Cardiac muscle cell (in vitro differentiated cells and primary cell): ENCODE results near the gene TRIM15. TPM values are rescaled to one million over a fixed set of nuclear protein-coding genes. Genes with fewer than 3 reads are reported as not detected.

Experiments used
- DNase-seq, 2 donors: peaks; one replicate each; pipeline versions ENCODE4 v3.0.0 to v3.0.0-alpha.2; 2010 to 2017; ENCODE audit warnings: low read depth in 1 of 2, low spot score in 1 of 2
- H3K27ac ChIP-seq: fragments of 200-600 bp; sonication (generic); 2 replicates; pipeline ENCODE4 v1.5.1; 2016
- H3K27me3 ChIP-seq: fragments of 200-600 bp; sonication (generic); 2 replicates; pipeline ENCODE4 v1.6.0; 2016; ENCODE audit warnings: control low read depth
- H3K36me3 ChIP-seq: fragments of 200-600 bp; sonication (generic); 2 replicates; pipeline ENCODE4 v1.5.1; 2016; ENCODE audit warnings: control low read depth
- H3K4me1 ChIP-seq: fragments of 200-600 bp; sonication (generic); 2 replicates; pipeline ENCODE4 v1.8.1; 2017; ENCODE audit warnings: low read depth, mild to moderate bottlenecking, mixed run types
- H3K4me3 ChIP-seq: fragments of 200-600 bp; sonication (generic); 2 replicates; pipeline ENCODE4 v1.5.1; 2016; ENCODE audit warnings: mild to moderate bottlenecking
- H3K9me3 ChIP-seq: fragments of 200-600 bp; sonication (generic); 2 replicates; pipeline ENCODE4 v1.5.1; 2017; ENCODE audit warnings: low read depth, mild to moderate bottlenecking, control low read depth
- polyA plus RNA-seq: library from polyadenylated mRNA; unstranded; fragments of >200 nt; fragmentation: Nextera tagmentation; extraction: Ambion mirVana; gene quantifications from 2 replicates; pipeline ENCODE4 v1.2.1, GENCODE V29; 2016
- total RNA-seq: library from RNA; depleted of rRNA; stranded (reverse); fragments of >200 nt; gene quantifications from 2 replicates; pipeline ENCODE4 v1.2.3, GENCODE V29; 2016
- TF ChIP-seq, protein P1 (sequence below): IDR thresholded peaks from 2 replicates; pipeline ENCODE4 v1.5.1; 2012; ENCODE audit warnings: low read depth, mild to moderate bottlenecking, low read length

Gene TRIM15
- total and polyA plus RNA-seq, 2 experiments from 2014 or later = not detected

DNA sequence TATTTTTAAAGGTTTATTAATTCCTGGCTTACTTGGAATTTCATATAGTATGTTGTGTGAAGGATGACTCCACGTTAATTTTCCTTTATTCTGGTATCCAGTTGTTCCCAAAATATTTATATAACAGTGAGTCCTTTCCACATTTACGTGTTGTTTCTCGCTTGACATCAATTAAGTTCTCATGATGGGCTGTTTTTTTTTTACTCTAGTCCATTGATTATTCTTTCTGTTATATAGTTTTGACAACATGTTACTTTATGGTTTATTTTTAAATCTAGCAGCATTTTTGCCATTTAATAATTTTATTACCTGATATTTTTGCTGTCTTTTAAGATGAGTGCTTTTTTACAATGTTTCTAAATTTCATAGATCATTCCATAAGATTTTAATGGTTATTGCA is 20.7 kb upstream of the TRIM15 start:
- no peak overlapping the region for H3K27ac ChIP-seq
- H3K4me1 ChIP-seq = no peaks in the 10 kb centered on the region
- no peak overlapping the region for H3K4me3 ChIP-seq
- H3K36me3 ChIP-seq = no peaks in the 10 kb centered on the region
- no peak for DNase-seq
- H3K9me3 ChIP-seq = no peaks in the 10 kb centered on the region
- peaks cover 32% of the 10 kb centered on the region for H3K27me3 ChIP-seq
- TF ChIP-seq, protein P1, sequence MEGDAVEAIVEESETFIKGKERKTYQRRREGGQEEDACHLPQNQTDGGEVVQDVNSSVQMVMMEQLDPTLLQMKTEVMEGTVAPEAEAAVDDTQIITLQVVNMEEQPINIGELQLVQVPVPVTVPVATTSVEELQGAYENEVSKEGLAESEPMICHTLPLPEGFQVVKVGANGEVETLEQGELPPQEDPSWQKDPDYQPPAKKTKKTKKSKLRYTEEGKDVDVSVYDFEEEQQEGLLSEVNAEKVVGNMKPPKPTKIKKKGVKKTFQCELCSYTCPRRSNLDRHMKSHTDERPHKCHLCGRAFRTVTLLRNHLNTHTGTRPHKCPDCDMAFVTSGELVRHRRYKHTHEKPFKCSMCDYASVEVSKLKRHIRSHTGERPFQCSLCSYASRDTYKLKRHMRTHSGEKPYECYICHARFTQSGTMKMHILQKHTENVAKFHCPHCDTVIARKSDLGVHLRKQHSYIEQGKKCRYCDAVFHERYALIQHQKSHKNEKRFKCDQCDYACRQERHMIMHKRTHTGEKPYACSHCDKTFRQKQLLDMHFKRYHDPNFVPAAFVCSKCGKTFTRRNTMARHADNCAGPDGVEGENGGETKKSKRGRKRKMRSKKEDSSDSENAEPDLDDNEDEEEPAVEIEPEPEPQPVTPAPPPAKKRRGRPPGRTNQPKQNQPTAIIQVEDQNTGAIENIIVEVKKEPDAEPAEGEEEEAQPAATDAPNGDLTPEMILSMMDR = no peak

DNA sequence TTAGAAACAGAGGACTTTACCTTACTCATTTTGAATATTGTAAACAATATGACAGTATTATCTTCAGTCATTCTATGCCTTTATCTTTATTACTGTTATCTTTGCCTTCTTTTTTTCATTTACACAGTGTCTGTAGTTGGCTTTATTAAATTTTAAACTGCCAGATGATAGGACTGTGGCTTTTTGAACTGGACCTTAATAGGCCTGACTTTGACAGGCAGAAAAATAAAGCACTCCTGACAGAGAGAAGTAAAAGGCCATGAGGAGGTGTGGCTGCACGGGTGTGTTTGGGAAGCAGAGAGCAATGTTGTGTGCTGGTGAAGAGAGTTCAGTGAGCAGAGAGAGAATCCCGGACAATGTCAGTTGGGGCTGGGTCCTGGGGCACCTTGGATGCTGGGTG is 19.6 kb upstream of the TRIM15 start:
- Histone ChIP-seq H3K36me3 (no peaks in the 10 kb centered on the region), H3K9me3 (no peaks in the 10 kb centered on the region), H3K4me3 (no peak overlapping the region), H3K27ac (no peak overlapping the region), H3K27me3 (peaks cover 22% of the 10 kb centered on the region), H3K4me1 (no peaks in the 10 kb centered on the region)
- TF ChIP-seq, protein P1 = no peak
- no peak for DNase-seq

DNA sequence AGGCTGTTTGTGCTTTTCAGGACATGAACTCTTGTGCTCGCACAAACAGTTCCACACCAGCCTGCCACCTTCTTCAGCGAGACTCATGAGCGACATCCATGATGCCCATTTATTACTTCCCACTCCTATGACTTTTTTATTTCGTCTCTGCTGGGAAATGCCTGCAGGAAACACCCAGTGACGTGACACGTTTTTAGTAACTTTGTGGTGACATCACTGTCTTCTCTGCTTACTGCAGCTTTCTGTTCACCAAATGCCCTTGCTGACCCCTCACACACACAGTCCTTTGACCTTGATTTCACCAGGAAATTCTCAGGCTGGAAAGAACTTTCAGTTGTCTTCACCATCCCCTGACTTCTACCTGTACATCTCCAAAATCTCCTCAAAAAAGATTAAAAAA is 18.5 kb upstream of the TRIM15 start:
- Histone ChIP-seq H3K9me3 (no peaks in the 10 kb centered on the region), H3K4me3 (no peak overlapping the region), H3K27ac (no peak overlapping the region), H3K36me3 (no peaks in the 10 kb centered on the region), H3K27me3 (peaks cover 18% of the 10 kb centered on the region), H3K4me1 (no peaks in the 10 kb centered on the region)
- TF ChIP-seq, protein P1 = no peak
- DNase-seq = no peak

DNA sequence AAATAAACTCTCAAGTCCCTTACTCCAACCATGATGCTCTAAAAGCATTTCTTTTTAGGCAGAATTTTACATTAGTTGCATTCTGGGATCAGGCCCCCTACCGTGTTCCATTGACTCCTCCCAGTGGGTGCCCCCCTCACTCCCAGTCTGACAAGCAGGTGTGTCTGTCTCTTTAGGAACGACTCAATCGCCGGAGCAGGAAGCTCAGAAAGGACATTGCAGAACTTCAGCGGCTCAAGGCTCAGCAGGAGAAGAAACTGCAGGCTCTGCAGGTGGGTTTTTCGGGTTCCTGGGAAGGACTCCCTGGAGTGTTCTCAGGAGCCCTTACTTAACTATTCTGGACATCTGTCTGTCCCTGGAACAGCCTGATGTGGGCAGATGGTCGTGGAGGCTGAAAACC is 17.5 kb upstream of the TRIM15 start:
- DNase-seq = no peak

DNA sequence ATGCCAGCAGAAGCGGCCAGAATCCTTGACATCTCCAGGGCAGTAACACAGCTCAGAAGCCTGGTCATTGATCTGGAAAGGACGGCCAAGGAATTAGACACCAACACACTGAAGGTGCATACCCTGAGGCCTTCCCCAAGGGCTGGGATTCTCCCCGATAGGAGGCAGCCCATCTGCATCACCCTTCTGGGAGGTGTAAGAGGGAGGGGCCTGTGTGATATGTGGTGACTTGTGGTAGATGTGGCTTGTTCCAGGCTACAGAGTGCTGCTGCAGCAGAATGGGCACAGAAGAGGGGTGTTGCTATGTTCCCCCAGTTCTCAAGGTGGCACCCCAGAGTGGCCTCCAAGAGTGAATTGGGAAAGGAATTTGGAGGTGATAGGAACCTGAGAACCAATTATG is 16.2 kb upstream of the TRIM15 start:
- H3K27ac ChIP-seq = no peak overlapping the region
- no peaks in the 10 kb centered on the region for H3K9me3 ChIP-seq
- no peak overlapping the region for H3K4me3 ChIP-seq
- H3K36me3 ChIP-seq = no peaks in the 10 kb centered on the region
- H3K27me3 ChIP-seq = peaks cover 20% of the 10 kb centered on the region
- TF ChIP-seq, protein P1 = no peak
- DNase-seq = no peak
- H3K4me1 ChIP-seq = no peaks in the 10 kb centered on the region

More for the DNA sequence above, 17.5 kb upstream of the TRIM15 start:
- Histone ChIP-seq H3K9me3 (no peaks in the 10 kb centered on the region), H3K27ac (no peak overlapping the region), H3K36me3 (no peaks in the 10 kb centered on the region), H3K4me3 (no peak overlapping the region), H3K4me1 (no peaks in the 10 kb centered on the region), H3K27me3 (peaks cover 23% of the 10 kb centered on the region)
- TF ChIP-seq, protein P1 = no peak

DNA sequence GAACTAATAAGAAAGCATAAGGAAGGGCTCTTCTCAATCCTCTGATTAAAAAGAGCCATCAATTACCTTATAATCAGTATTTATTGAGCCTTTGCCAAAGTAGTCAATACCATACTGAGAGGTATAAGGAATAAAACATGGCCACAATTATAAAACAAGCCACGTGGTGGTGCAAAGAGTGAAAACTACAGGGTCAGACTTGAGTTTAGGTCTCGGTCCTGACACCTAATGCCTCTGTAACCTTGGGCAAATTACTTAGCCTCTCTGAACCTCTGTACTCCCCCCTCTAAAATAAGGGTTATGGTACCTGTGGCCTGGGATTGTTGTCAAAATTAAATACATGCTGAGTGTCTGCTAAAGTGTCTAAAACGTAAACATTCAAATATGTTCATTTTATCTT is 14.1 kb upstream of the TRIM15 start:
- no peak for DNase-seq
- H3K27me3 ChIP-seq = peaks cover 27% of the 10 kb centered on the region
- TF ChIP-seq, protein P1 = peak; percentile 3
- H3K4me1 ChIP-seq = no peaks in the 10 kb centered on the region
- H3K36me3 ChIP-seq = no peaks in the 10 kb centered on the region
- H3K4me3 ChIP-seq = no peak overlapping the region
- no peaks in the 10 kb centered on the region for H3K9me3 ChIP-seq
- H3K27ac ChIP-seq = no peak overlapping the region
